T-helper 2 cell treated with Interferon-gamma antibody and Interleukin-4, amounts not matched to agents 5 μg/mL and 100 μg/mL, for 36 hours (primary cell): ENCODE data around the gene PITX2.

Experiments
- DNase-seq: peaks from one replicate; pipeline ENCODE4 v3.0.0; 2021; ENCODE audit warnings: low spot score
- H3K27ac Mint-ChIP-seq: one replicate; pipeline ENCODE4 v1.8.0; 2021; ENCODE audit warnings: mild to moderate bottlenecking, mixed read lengths
- H3K27me3 Mint-ChIP-seq: one replicate; pipeline ENCODE4 v1.8.0; 2021; ENCODE audit warnings: low read depth, mixed read lengths
- H3K36me3 Mint-ChIP-seq: one replicate; pipeline ENCODE4 v1.8.0; 2021; ENCODE audit warnings: low read depth, mixed read lengths
- H3K4me1 Mint-ChIP-seq: one replicate; pipeline ENCODE4 v1.8.0; 2021; ENCODE audit warnings: low read depth, mixed read lengths
- H3K4me3 Mint-ChIP-seq: one replicate; pipeline ENCODE4 v1.8.0; 2022; ENCODE audit warnings: mild to moderate bottlenecking, moderate library complexity, mixed read lengths
- H3K9me3 Mint-ChIP-seq: one replicate; pipeline ENCODE4 v1.8.0; 2021; ENCODE audit warnings: mixed read lengths

The PITX2 gene

DNA sequence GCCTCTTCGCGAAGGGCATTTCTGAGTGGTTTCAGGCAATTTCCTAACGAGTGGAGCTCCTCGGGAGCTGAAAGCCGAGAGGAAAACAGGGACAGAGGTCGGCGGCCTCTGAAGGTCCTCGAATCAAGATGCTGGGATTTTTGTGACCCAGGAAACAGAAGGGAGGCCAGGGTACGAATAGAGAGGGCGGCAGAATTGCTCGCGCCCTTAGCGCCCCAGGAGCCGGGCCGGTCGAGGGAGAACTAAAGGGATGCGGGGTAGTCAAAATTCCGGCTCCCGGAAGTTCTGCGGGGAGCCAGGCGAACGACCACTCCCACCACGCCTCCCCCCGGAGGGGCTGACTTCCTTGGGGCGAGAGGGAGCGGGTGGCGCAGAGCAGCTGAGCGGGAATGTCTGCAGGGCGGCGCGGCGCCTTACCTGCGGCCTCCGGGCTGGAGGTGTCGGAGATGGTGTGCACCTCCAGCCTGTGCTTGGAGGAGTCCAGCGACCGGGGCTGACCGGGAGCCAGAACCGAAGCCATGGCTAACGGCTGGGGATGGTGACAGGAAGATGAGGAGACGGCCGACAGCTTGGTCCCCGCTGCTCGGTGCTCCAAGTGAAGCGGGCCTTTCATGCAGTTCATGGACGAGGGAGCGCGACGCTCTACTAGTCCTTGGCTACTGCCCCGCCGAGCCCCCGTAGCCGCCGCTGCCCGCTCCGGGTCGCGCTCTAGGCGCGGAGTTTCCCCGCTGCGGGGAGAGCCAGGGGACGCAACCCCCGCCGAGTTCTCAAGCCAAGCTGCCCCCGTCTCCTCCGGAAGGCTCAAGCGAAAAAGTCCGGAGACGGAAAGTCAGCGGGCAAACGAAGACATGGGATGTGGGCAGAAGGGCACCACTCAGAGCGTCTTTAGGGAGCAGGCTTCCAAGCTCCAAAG, 782 bp downstream of the PITX2 start:
- H3K27me3 Mint-ChIP-seq: peaks cover 95% of the 10 kb centered on the region
- H3K4me1 Mint-ChIP-seq: peaks cover 5% of the 10 kb centered on the region
- DNase-seq: no peak
- H3K27ac Mint-ChIP-seq: peak overlapping the region; percentile 55
- peak overlapping the region; percentile 60 for H3K4me3 Mint-ChIP-seq
- no peaks in the 10 kb centered on the region for H3K36me3 Mint-ChIP-seq
- H3K9me3 Mint-ChIP-seq: no peaks in the 10 kb centered on the region

DNA sequence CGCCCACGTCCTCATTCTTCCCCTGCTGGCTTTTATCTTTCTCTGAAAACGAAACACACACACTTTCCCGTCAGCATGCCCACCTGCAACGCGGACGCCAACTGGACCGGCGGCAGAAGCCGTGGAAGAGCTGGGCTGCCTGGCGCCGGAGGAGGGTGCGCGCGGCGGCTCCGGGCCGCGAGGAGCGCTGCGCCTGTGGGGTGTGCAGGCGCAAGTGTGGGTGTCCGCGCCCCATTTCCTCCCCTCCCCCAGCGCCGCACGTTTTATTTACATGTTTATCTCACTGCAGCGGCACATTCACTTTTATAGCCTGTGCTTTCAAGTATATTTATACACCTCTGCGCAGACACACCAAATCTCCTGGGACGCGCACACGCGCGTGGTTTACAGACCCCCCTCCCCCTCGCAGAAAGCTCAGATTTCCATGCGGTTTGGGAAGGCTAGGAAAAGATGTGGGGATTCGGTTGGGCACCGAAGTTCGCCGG, 1.5 kb downstream of the PITX2 start:
- Mint-ChIP-seq H3K4me3 (no peak overlapping the region), H3K36me3 (no peaks in the 10 kb centered on the region), H3K27me3 (peaks cover 95% of the 10 kb centered on the region), H3K9me3 (no peaks in the 10 kb centered on the region), H3K27ac (no peak overlapping the region), H3K4me1 (peaks cover 5% of the 10 kb centered on the region)
- DNase-seq: no peak

DNA sequence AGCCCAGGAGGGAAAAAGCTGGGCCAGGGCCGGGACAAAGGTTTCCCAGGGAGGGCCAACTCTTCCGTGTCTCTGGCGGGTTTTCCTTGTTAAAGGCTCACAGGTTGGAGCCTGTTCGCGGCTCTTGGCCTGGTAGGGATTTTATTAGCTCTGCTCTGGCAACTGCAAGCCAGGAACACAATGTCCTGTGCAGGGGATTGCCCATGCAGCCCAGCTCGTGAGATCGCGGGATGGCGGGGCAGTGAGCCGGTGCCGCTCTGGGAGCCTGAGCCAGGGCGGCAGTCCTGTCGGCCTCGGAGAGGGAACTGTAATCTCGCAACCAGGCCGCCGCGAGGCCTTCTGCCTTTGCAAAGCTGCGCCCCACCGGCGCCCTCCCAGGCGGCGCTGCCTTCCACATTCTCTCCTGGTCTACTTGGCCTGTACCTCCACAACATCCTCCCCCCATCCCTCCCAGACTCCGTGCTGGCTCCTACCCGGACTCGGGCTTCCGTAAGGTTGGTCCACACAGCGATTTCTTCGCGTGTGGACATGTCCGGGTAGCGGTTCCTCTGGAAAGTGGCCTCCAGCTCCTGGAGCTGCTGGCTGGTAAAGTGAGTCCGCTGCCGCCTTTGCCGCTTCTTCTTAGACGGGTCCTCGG, 2.1 kb downstream of the PITX2 start:
- Mint-ChIP-seq H3K4me1 (peaks cover 5% of the 10 kb centered on the region), H3K27me3 (peaks cover 95% of the 10 kb centered on the region), H3K4me3 (no peak overlapping the region), H3K27ac (no peak overlapping the region), H3K36me3 (no peaks in the 10 kb centered on the region), H3K9me3 (no peaks in the 10 kb centered on the region)
- DNase-seq: no peak

DNA sequence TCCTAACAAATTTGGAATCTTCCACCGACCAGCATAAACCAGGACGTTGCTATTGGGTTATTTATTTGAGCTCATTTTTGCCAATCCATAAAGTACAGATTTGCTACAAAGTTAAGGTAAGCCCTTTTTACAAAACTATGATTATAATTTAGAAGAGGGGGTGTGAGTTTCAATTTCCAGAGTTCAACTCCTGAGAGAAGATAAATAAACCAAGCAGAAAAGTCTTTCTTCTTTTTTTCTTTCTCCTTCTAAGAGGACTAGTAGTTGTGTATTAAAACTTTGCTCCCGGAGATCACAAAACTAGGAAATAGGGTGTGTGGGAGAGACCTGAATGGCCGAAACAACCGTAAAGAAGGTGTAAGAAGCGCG, 2.6 kb downstream of the PITX2 start:
- H3K36me3 Mint-ChIP-seq: no peaks in the 10 kb centered on the region
- H3K4me1 Mint-ChIP-seq: peaks cover 5% of the 10 kb centered on the region
- H3K27ac Mint-ChIP-seq: no peak overlapping the region
- no peak overlapping the region for H3K4me3 Mint-ChIP-seq
- peaks cover 95% of the 10 kb centered on the region for H3K27me3 Mint-ChIP-seq
- no peak for DNase-seq
- H3K9me3 Mint-ChIP-seq: no peaks in the 10 kb centered on the region

DNA sequence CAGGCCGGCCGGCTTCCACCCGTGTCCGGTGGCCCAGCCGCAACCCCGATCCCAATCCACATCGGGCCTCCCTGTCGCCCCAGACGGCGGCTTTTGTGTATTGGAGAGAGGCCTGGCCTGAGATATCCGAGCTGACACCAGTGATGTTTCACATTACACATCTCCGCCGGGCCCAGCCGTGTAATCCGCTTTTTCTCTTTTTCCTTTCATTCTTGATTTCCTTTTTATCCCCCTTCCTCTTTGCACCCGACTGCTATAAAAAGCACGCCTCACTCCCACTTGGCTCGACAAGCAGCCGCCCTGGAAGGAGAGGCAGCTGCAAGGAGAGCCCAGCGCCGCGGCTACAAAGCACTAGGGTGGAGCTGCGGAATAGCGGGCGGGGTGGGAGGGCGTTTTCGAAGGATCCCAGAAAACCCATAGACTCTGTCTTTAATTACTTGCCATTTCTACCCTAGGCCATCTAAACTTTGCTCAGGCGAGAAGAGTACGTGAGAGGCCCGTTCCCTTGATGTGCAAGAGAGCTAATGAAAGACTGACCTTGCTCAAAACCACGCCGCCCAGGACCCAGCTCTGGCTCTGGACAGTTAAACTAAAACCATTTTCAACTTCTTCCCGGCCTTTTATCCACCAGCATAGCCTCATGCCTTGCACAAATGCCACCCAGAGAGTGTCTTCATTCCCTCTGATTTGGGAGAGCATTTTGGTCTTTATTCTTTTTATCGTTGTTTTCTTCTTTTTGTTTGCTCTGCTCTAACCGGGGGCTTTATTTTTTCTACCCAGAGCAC, 3.2 kb downstream of the PITX2 start:
- H3K27me3 Mint-ChIP-seq: peaks cover 95% of the 10 kb centered on the region
- H3K36me3 Mint-ChIP-seq: no peaks in the 10 kb centered on the region
- DNase-seq: no peak
- H3K4me3 Mint-ChIP-seq: no peak overlapping the region
- peaks cover 5% of the 10 kb centered on the region for H3K4me1 Mint-ChIP-seq
- H3K9me3 Mint-ChIP-seq: no peaks in the 10 kb centered on the region
- peak overlapping the region; percentile 58 for H3K27ac Mint-ChIP-seq

DNA sequence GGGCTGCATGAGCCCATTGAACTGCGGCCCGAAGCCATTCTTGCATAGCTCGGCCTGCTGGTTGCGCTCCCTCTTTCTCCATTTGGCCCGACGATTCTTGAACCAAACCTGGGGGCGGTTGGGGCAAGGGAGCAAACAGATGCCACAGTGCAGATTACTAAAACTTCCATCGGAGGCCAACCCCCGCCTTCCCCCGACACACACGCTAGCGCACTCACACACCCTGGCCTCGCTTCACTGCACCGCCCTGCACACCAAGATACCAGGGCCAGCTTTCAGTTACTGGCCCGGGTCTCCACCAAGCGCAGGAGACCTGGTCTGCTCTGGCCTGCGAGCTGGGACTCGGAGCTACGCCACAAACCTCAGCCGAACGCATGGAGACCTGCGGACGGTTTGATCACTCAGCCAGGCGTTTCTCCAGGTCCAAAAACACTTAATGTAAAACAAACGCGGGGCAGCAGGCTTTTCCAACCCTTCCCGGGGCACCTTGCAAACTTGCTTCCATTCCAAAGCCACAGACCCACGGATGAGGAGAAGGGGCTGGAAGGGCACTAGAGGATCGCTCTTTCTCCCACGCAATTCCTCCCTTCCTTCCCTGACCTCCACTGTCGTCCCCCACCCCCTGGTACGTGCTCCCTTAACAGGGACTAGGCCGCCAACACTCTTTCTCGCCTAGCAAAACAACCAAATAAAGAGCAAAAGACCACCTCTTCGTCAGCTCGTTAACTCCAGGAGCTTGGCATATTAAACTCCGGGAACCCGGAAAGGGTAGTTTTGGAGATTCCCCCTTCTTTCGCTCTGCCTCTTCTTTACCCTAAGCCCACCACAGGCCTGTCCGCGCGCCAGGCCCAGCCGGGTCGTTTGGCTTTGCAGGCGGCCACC, 4.1 kb downstream of the PITX2 start:
- Mint-ChIP-seq H3K9me3 (no peaks in the 10 kb centered on the region), H3K27me3 (peaks cover 97% of the 10 kb centered on the region), H3K4me1 (peaks cover 5% of the 10 kb centered on the region), H3K27ac (no peak overlapping the region), H3K36me3 (no peaks in the 10 kb centered on the region), H3K4me3 (no peak overlapping the region)
- DNase-seq: no peak

DNA sequence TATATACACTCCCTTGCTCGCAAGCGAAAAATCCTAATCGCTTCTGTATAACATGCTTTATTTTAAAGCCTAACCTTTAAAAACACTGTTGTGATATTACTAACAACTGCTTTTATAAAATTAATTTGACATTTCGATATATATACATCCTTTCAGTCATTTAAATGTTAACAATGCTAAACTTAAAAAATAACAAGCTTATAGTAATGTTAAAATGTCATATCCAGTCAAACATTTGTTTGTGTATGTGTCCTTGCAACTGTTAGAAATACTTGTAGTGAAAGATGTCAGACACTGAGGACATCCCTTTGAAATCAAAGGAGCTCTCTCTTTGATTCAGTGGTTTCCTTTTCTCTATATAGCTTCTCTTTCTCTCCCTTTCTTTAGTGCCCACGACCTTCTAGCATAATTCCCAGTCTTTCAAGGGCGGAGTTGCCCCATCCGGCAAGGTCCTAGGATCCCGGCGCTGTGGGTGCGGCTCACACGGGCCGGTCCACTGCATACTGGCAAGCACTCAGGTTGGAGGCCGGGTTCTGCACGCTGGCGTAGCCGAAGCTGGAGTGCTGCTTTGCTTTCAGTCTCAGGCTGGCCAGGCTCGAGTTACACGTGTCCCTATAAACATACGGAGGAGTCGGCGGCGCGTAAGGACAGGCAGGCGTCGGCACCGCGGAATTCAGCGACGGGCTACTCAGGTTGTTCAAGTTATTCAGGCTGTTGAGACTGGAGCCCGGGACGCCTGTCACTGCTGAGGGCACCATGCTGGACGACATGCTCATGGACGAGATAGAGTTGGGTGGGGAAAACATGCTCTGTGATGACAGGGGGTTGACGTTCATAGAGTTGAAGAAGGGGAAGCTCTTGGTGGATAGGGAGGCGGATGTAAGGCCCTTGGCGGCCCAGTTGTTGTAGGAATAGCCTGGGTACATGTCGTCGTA, 5.0 kb downstream of the PITX2 start:
- H3K36me3 Mint-ChIP-seq: no peaks in the 10 kb centered on the region
- no peak for DNase-seq
- H3K4me3 Mint-ChIP-seq: no peak overlapping the region
- H3K4me1 Mint-ChIP-seq: no peaks in the 10 kb centered on the region
- H3K27me3 Mint-ChIP-seq: peaks cover 97% of the 10 kb centered on the region
- H3K27ac Mint-ChIP-seq: no peak overlapping the region
- H3K9me3 Mint-ChIP-seq: no peaks in the 10 kb centered on the region

DNA sequence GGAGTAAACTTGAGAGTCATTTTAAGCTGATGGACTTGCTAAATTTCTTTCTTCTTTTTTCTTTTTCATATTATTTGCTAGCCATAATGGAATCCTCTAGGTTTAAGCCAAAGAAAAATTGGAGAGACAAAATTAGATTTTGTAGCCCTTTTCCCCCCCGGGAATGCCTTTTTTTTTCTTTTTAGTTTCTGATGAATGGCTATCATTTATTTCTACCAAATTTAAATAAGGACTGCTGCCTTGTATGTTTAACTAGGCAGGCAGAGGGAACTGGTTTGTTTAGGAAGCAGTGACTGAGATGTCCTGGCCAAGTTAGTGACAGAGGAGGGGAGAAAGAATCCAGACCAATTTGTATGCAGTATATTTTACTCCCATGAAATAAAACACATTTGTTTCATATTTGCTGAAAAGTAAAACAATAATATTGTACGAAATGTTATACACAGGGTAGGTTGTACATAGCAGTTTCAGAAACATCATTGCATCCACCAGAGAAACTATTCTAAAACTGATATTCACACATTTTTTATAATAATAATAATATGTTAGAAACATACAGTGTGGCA, 5.7 kb downstream of the PITX2 start:
- H3K4me3 Mint-ChIP-seq: no peak overlapping the region
- DNase-seq: no peak
- no peaks in the 10 kb centered on the region for H3K4me1 Mint-ChIP-seq
- peak overlapping the region; percentile 5 for H3K27ac Mint-ChIP-seq
- H3K9me3 Mint-ChIP-seq: no peaks in the 10 kb centered on the region
- no peaks in the 10 kb centered on the region for H3K36me3 Mint-ChIP-seq
- H3K27me3 Mint-ChIP-seq: peaks cover 98% of the 10 kb centered on the region

DNA sequence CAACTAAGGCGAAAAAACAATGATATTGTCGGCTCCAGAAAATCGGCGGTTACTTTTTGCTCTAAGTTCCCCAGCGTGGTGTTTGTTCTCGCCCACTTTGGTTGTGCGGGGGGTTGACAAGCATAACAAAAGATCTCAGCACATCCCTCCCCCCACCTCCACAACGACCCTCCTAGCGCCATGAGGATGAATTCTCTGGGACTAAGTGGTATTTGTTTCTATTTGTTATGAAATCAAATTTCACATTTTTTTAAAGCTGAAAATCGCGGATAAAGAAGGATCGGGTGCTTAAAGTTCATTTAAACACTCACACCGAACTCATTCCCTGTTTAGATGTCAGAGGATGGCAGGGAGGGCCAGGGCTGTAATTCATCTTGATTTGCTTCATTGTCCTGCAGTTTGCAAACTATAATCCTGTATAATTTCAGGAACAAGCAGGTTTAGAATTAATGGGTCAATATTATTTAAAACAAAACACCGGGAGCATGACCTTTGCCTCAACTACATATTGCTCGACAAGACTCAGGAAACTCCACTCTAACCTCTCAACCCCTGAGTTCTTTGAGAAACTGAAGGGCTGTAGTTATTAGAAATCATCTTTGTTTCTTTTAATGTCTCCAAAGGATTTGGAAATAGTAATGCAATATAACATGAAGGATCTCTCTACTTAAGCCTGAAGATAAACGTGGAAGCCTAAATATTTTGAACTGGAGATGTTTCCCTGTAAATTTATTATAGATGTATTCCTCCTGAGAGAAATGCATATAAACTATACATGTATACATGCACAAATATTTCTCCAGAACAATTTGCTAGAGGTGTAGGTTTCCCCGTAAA, 6.4 kb downstream of the PITX2 start:
- no peak overlapping the region for H3K27ac Mint-ChIP-seq
- no peak overlapping the region for H3K4me3 Mint-ChIP-seq
- no peaks in the 10 kb centered on the region for H3K36me3 Mint-ChIP-seq
- peaks cover 98% of the 10 kb centered on the region for H3K27me3 Mint-ChIP-seq
- H3K9me3 Mint-ChIP-seq: no peaks in the 10 kb centered on the region
- DNase-seq: no peak
- H3K4me1 Mint-ChIP-seq: no peaks in the 10 kb centered on the region

DNA sequence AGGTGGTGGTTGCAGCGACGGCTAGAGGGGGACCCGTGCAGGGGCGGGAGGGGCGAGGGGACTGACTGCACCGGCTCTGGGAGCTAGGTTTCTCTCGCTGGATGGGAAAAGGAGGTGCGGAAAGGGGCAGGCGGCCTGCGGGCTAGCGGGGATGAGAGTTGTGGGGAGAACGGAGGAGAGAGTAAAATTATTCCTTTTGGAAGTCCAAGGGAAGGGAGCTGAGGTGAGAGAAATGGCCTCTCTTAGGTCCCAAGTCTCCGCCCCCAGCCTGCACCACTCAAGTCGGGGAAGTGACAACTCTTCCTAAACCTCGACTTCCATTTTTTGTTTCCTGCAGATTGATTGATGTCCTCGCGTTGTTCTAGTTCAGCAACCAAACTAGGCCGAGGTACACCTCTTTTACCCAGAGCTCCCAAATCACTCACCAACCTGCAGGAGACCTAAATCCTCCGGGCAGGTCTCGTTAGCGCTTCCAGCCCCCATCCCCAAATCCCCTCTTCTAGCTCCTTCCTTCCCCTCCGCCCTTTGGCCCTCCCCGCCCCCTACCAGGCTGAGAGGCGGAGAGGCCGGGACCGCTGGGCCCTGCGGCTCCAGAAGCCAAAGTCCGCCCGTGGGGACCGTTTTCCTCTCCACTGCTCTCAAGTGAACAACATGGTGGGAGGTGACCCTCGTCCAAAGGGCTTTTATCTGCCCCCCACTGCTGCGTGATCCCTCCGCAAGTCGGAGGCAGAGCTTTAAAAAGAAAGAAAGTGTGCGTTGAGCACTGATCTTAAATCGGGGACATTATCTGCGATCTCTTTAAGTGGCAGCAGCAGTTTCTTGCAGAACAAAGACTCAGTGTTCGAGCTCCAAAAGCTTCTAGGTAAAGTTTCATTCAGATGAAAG, 7.3 kb downstream of the PITX2 start:
- DNase-seq: no peak
- no peaks in the 10 kb centered on the region for H3K36me3 Mint-ChIP-seq
- H3K4me3 Mint-ChIP-seq: no peak overlapping the region
- H3K27ac Mint-ChIP-seq: peak overlapping the region; percentile 31
- no peaks in the 10 kb centered on the region for H3K4me1 Mint-ChIP-seq
- peaks cover 96% of the 10 kb centered on the region for H3K27me3 Mint-ChIP-seq
- H3K9me3 Mint-ChIP-seq: no peaks in the 10 kb centered on the region

DNA sequence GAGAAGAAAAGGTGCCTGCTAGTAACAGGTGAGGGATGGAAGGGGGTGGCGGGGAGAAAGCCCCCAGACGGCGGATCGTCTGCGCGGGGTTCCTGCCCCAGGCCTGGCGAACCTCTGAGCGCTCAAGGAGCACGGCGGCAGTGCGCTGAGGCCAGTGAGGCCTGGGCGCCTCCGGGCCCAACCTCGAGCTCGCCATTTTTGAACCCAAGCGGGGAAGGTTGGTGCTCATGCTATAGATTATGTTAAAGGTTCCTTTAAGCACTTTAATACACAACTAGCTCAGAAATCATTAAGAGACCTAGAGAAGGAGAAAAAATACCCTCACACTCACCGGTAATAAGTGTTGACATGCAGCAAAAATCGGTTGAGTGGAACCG, 7.9 kb downstream of the PITX2 start:
- H3K4me3 Mint-ChIP-seq: no peak overlapping the region
- peaks cover 94% of the 10 kb centered on the region for H3K27me3 Mint-ChIP-seq
- H3K9me3 Mint-ChIP-seq: no peaks in the 10 kb centered on the region
- H3K27ac Mint-ChIP-seq: peak overlapping the region; percentile 31
- DNase-seq: no peak
- no peaks in the 10 kb centered on the region for H3K36me3 Mint-ChIP-seq
- no peaks in the 10 kb centered on the region for H3K4me1 Mint-ChIP-seq
